SJCRH30 (cell line): ENCODE measurements around the gene CNPY4. TPM values are rescaled to one million over a fixed set of nuclear protein-coding genes. Genes with fewer than 3 reads are reported as not detected.

ENCODE experiments used
- DNase-seq, 2 experiments: peaks; one replicate each; pipeline ENCODE4 v3.0.0-alpha.2; 2015 to 2020
- H3K27ac ChIP-seq: fragments of 250-450 bp; sonication (Bioruptor Pico); 2 replicates; pipeline ENCODE4 v1.5.1; 2020; ENCODE audit warnings: mild to moderate bottlenecking, moderate library complexity
- H3K27me3 ChIP-seq: fragments of 250-450 bp; sonication (Bioruptor Pico); 2 replicates; pipeline ENCODE4 v1.5.1; 2020; ENCODE audit warnings: mild to moderate bottlenecking, moderate library complexity
- H3K36me3 ChIP-seq: fragments of 250-450 bp; sonication (Bioruptor Pico); 2 replicates; pipeline ENCODE4 v1.5.1; 2020; ENCODE audit warnings: mild to moderate bottlenecking, moderate library complexity
- H3K4me1 ChIP-seq: fragments of 250-450 bp; sonication (Bioruptor Pico); 2 replicates; pipeline ENCODE4 v1.5.1; 2020; ENCODE audit warnings: mild to moderate bottlenecking, moderate library complexity
- H3K4me3 ChIP-seq: fragments of 250-450 bp; sonication (Bioruptor Pico); 2 replicates; pipeline ENCODE4 v1.5.1; 2020; ENCODE audit warnings: mild to moderate bottlenecking, moderate library complexity
- H3K9me3 ChIP-seq: fragments of 250-450 bp; sonication (Bioruptor Pico); replicated peaks from 2 replicates; pipeline ENCODE4 v1.5.1; 2020; ENCODE audit warnings: mild to moderate bottlenecking, moderate library complexity
- total RNA-seq: library from RNA; depleted of rRNA; stranded (reverse); fragments of >200 nt; shearing (Covaris generic); gene quantifications from 2 replicates; pipeline ENCODE4 v1.2.3, GENCODE V29; 2014; rRNA removed

The CNPY4 gene
- total RNA-seq, 1 experiment from 2014 or later: 13.7 TPM

GRCh38 chr7:100171840-100172239, 52.4 kb downstream of the CNPY4 start:
- no peak overlapping the region for H3K4me3 ChIP-seq
- DNase-seq: no peak
- no peak overlapping the region for H3K27ac ChIP-seq
- no peaks in the 10 kb centered on the region for H3K27me3 ChIP-seq
- H3K4me1 ChIP-seq: peaks cover 16% of the 10 kb centered on the region
- peaks cover 8% of the 10 kb centered on the region for H3K36me3 ChIP-seq
- no peaks in the 10 kb centered on the region for H3K9me3 ChIP-seq

DNA sequence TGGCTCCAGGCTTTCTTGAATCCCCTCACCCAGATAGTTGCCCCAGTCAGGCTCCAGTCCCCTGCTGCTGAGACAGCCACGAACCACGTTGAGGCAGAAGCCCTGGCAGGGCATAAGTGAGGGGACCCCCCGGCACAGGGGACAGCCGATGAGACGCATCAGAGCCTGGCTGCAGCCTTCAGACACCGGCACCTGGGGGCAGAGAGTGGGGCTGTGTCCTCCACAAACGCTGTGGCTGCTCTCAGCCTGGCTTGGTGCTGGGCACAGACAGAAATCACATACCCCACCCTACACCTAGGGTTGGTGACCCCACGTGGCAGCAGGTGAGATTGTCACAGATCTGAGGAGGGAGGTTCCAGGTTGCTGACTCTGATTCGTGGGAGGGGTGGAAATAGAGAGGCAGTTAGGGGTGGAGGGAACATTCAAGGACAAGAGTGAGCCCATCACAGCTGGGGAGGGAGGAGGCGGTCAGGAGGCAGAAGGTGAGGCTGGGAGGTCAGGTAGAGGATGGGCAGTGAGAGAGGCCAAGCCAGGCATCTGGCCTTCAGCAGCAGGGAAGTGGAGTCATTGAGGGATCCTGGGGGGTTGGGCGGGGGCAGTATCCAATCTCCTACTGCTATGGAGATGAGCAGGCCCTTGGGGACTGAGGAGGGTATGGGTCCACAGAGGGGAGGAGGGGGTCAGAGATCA, 54.5 kb downstream of the CNPY4 start:
- no peak for DNase-seq
- H3K4me3 ChIP-seq: no peak overlapping the region
- no peaks in the 10 kb centered on the region for H3K27me3 ChIP-seq
- no peak overlapping the region for H3K27ac ChIP-seq
- no peaks in the 10 kb centered on the region for H3K9me3 ChIP-seq
- H3K4me1 ChIP-seq: peaks cover 8% of the 10 kb centered on the region; the same call in 1 of the 2 replicates
- H3K36me3 ChIP-seq: peaks cover 8% of the 10 kb centered on the region

GRCh38 chr7:100174582-100174981, 55.1 kb downstream of the CNPY4 start:
- DNase-seq: no peak

More at GRCh38 chr7:100174582-100174981, 55.1 kb downstream of the CNPY4 start:
- H3K4me3 ChIP-seq: no peak overlapping the region
- H3K27ac ChIP-seq: no peak overlapping the region
- peaks cover 8% of the 10 kb centered on the region for H3K36me3 ChIP-seq
- H3K27me3 ChIP-seq: no peaks in the 10 kb centered on the region
- H3K9me3 ChIP-seq: no peaks in the 10 kb centered on the region
- peaks cover 4% of the 10 kb centered on the region; the same call in 1 of the 2 replicates for H3K4me1 ChIP-seq

Other genes with a start within 250 kb of the CNPY4 start
- 0.32 TPM in 1 of 2 replicates, not detected in the other for gene OR2AE1, start 242.6 kb upstream of the CNPY4 start, total RNA-seq
- gene TRIM4, start 200.1 kb upstream of the CNPY4 start, total RNA-seq: 16.3 and 18.5 TPM in 2 replicates
- gene GJC3, start 190.0 kb upstream of the CNPY4 start, total RNA-seq: not detected in 2 replicates
- 0.10 TPM in 1 of 2 replicates, not detected in the other for gene AZGP1, start 143.6 kb upstream of the CNPY4 start, total RNA-seq
- 17.7 and 20.0 TPM in 2 replicates for gene ZKSCAN1, start 104.0 kb upstream of the CNPY4 start, total RNA-seq
- gene ZSCAN21, start 69.9 kb upstream of the CNPY4 start, total RNA-seq: 15.1 and 17.9 TPM in 2 replicates
- gene ZNF3, start 37.9 kb upstream of the CNPY4 start, total RNA-seq: 37.1 and 44.3 TPM in 2 replicates
- gene COPS6, start 30.7 kb upstream of the CNPY4 start, total RNA-seq: 115 and 126 TPM in 2 replicates
- gene MCM7, start 18.2 kb upstream of the CNPY4 start, total RNA-seq: 332 and 353 TPM in 2 replicates
- 9.9 and 13.9 TPM in 2 replicates for gene AP4M1, start 18.0 kb upstream of the CNPY4 start, total RNA-seq
- 42.2 and 47.8 TPM in 2 replicates for gene TAF6, start 276 bp upstream of the CNPY4 start, total RNA-seq
- 1.4 and 1.6 TPM in 2 replicates for gene MBLAC1, start 7.3 kb downstream of the CNPY4 start, total RNA-seq
- 65.4 and 84.6 TPM in 2 replicates for gene LAMTOR4, start 29.3 kb downstream of the CNPY4 start, total RNA-seq
- gene TRAPPC14, start 39.1 kb downstream of the CNPY4 start, total RNA-seq: 9.6 and 15.4 TPM in 2 replicates
- 7.4 and 8.0 TPM in 2 replicates for gene GAL3ST4, start 49.0 kb downstream of the CNPY4 start, total RNA-seq
- gene GPC2, start 57.7 kb downstream of the CNPY4 start, total RNA-seq: 16.7 and 17.2 TPM in 2 replicates
- gene STAG3, start 58.3 kb downstream of the CNPY4 start, total RNA-seq: 0.10 and 1.3 TPM in 2 replicates
- gene PVRIG, start 100.3 kb downstream of the CNPY4 start, total RNA-seq: not detected in 2 replicates
- gene SPDYE3, start 188.1 kb downstream of the CNPY4 start, total RNA-seq: 0.06 TPM in 1 of 2 replicates, not detected in the other
- 13.3 and 28.0 TPM in 2 replicates for gene PILRB, start 238.5 kb downstream of the CNPY4 start, total RNA-seq